ENCODE data around the gene RPA1.

RPA1 gene

GRCh38 chr17:1941272-1942065 lies 111.7 kb downstream of the RPA1 start:
- ChIA-PET POLR2A (no interaction called here), CTCF (interaction anchor here (0.6 kb wide), 2 partner anchors 83 to 114 kb away, joined by 3 to 5 read pairs; no protein-coding TSS in a partner anchor)

GRCh38 chr17:1942066-1942365 lies 112.2 kb downstream of the RPA1 start:
- H3K9me3 ChIP-seq (ENCODE audit: control insufficient read depth, insufficient read depth, low read depth, low read length), result no peaks in the 10 kb centered on the region
- ChIA-PET CTCF (interaction anchor here (0.6 kb wide), 3 partner anchors 10 to 113 kb away, joined by 3 to 5 read pairs (median 4); no protein-coding TSS in a partner anchor), POLR2A (no interaction called here)
- no peaks in the 10 kb centered on the region for H3K4me1 ChIP-seq (ENCODE audit: control insufficient read depth, insufficient read depth, low read length)
- peaks cover 0 to 1% of the 10 kb centered on the region in 2 experiments; a peak in 1 of 3 replicates for H3K36me3 ChIP-seq (ENCODE audit: control insufficient read depth in 2 of 2, insufficient read depth in 1 of 2, low read length in 2 of 2)
- TF ChIP-seq ZFP41 (tag by site-specific recombination; IDR thresholded peaks at IDR 0.05; ENCODE audit: borderline replicate concordance), result no peak
- TF ChIP-seq ZNF157 (tag by site-specific recombination; IDR thresholded peaks at IDR 0.05), result no peak
- no peak for TF ChIP-seq SP3 (tag by site-specific recombination; IDR thresholded peaks at IDR 0.05)
- no peak for TF ChIP-seq ZNF558 (tag by site-specific recombination; IDR thresholded peaks at IDR 0.05)
- no peak for TF ChIP-seq ZNF777 (tag by site-specific recombination; IDR thresholded peaks at IDR 0.05; ENCODE audit: borderline replicate concordance)
- H3K4me3 ChIP-seq (ENCODE audit: low read depth, low read length), result no peak overlapping the region
- no peak overlapping the region for H3K27ac ChIP-seq (ENCODE audit: extremely low read depth, low read depth, low read length)

More at GRCh38 chr17:1941272-1942065, 111.7 kb downstream of the RPA1 start:
- Histone ChIP-seq H3K27ac (ENCODE audit: extremely low read depth, low read depth, low read length) (no peak overlapping the region), H3K4me3 (ENCODE audit: low read depth, low read length) (no peak overlapping the region), H3K36me3 (ENCODE audit: control insufficient read depth in 2 of 2, insufficient read depth in 1 of 2, low read length in 2 of 2) (peaks cover 0 to 4% of the 10 kb centered on the region in 2 experiments; a peak in 1 of 3 replicates), H3K9me3 (ENCODE audit: control insufficient read depth, insufficient read depth, low read depth, low read length) (no peaks in the 10 kb centered on the region), H3K4me1 (ENCODE audit: control insufficient read depth, insufficient read depth, low read length) (no peaks in the 10 kb centered on the region)
- no peak for TF ChIP-seq ZNF426 (tag by site-specific recombination; IDR thresholded peaks at IDR 0.05)
- no peak for TF ChIP-seq ZBTB8A (tag by site-specific recombination; IDR thresholded peaks at IDR 0.05)
- peak; percentile 83 for TF ChIP-seq ZIC2 (tag by site-specific recombination; IDR thresholded peaks at IDR 0.05)
- 0 out of 2 replicates have a peak, but pooled peaks have one; percentile 21 for TF ChIP-seq ZNF335 (tag by site-specific recombination; conservative IDR thresholded peaks at IDR 0.05)
- no peak for TF ChIP-seq ZNF211 (tag by site-specific recombination; IDR thresholded peaks at IDR 0.05; ENCODE audit: low read depth)
- no peak for TF ChIP-seq ZSCAN4 (tag by site-specific recombination; IDR thresholded peaks at IDR 0.05)
- no peak for TF ChIP-seq ZNF544 (tag by site-specific recombination; IDR thresholded peaks at IDR 0.05)
- no peak for TF ChIP-seq ZSCAN23 (tag by site-specific recombination; IDR thresholded peaks at IDR 0.05)
- no peak for TF ChIP-seq ZNF114 (tag by site-specific recombination; IDR thresholded peaks at IDR 0.05)
- no peak for TF ChIP-seq ZNF274 (IDR thresholded peaks at IDR 0.05; ENCODE audit: low read length)
- TF ChIP-seq ZNF274 (tag by site-specific recombination; IDR thresholded peaks at IDR 0.05; ENCODE audit: borderline replicate concordance), result no peak
- TF ChIP-seq ZNF324 (tag by site-specific recombination; IDR thresholded peaks at IDR 0.05), result no peak
- TF ChIP-seq ZNF664 (tag by site-specific recombination; IDR thresholded peaks at IDR 0.05), result no peak
- no peak for TF ChIP-seq ZNF549 (tag by site-specific recombination; IDR thresholded peaks at IDR 0.05)
- no peak for TF ChIP-seq ZNF221 (tag by site-specific recombination; IDR thresholded peaks at IDR 0.05; ENCODE audit: borderline replicate concordance)
- peak; percentile 26; the same call in 1 of the 2 replicates for TF ChIP-seq GLIS2 (tag by site-specific recombination; IDR thresholded peaks at IDR 0.05)
- TF ChIP-seq ZNF121 (tag by site-specific recombination; IDR thresholded peaks at IDR 0.05), result no peak
- no peak for TF ChIP-seq ZNF610 (tag by site-specific recombination; IDR thresholded peaks at IDR 0.05; ENCODE audit: borderline replicate concordance)
- TF ChIP-seq ZNF692 (tag by site-specific recombination; IDR thresholded peaks at IDR 0.05), result no peak
- TF ChIP-seq ZFHX2 (tag by site-specific recombination; conservative IDR thresholded peaks at IDR 0.05), result peak; percentile 18; the same call in 1 of the 2 replicates
- TF ChIP-seq MZF1 (tag by site-specific recombination; IDR thresholded peaks at IDR 0.05; ENCODE audit: borderline replicate concordance), result no peak
- no peak for TF ChIP-seq TCF7L2 (IDR thresholded peaks at IDR 0.05; ENCODE audit: borderline replicate concordance, low read depth, low read length)
- TF ChIP-seq YY2 (tag by site-specific recombination; IDR thresholded peaks at IDR 0.05), result no peak
- no peak for TF ChIP-seq ZNF488 (tag by site-specific recombination; IDR thresholded peaks at IDR 0.05)
- TF ChIP-seq ZFP41 (tag by site-specific recombination; IDR thresholded peaks at IDR 0.05; ENCODE audit: borderline replicate concordance), result no peak
- 0 out of 2 replicates have a peak, but pooled peaks have one; percentile 35 for TF ChIP-seq ZBTB20 (tag by site-specific recombination; IDR thresholded peaks at IDR 0.05)

Data from HEK293 (cell line).